Prostate gland (tissue), 2 donors: ENCODE results near the gene ARHGAP6. TPM values are rescaled to one million over a fixed set of nuclear protein-coding genes. Genes with fewer than 3 reads are reported as not detected.

Source experiments
- DNase-seq: peaks from one replicate; pipeline ENCODE4 v3.0.0-alpha.2; 2019; ENCODE audit warnings: low spot score
- H3K27ac ChIP-seq, 2 donors: fragments of 200-600 bp; sonication (generic); 2 replicates each; pipeline ENCODE4 v1.5.1; 2017 to 2019
- H3K27me3 ChIP-seq: fragments of 200-600 bp; sonication (generic); replicated peaks from 2 replicates; pipeline ENCODE4 v1.5.1; 2019; ENCODE audit not compliant: insufficient read depth
- H3K36me3 ChIP-seq, 2 donors: fragments of 200-600 bp; sonication (generic); 1 replicate in 1 of 2; 2 replicates in 1 of 2; pipeline versions ENCODE4 v1.5.1 to v1.8.1; 2017 to 2019
- H3K4me1 ChIP-seq: fragments of 200-600 bp; sonication (generic); replicated peaks from 2 replicates; pipeline ENCODE4 v1.5.1; 2019
- H3K4me3 ChIP-seq, 2 donors: fragments of 200-600 bp; sonication (generic); 2 replicates each; pipeline ENCODE4 v1.5.1; 2017 to 2019
- H3K9me3 ChIP-seq: fragments of 200-600 bp; sonication (generic); 2 replicates; pipeline ENCODE4 v1.5.1; 2017
- CTCF ChIP-seq, 4 experiments: fragments of 200-600 bp in 2 of 4; fragments of 450-650 bp in 2 of 4; sonication (generic) in 2 of 4; IDR thresholded peaks; 1 replicate in 3 of 4; 2 replicates in 1 of 4; pipeline ENCODE4 v1.5.1; 2016 to 2019; ENCODE audit warnings: antibody characterized with exemption in 4 of 4, mild to moderate bottlenecking in 2 of 4, moderate library complexity in 2 of 4
- POLR2A ChIP-seq: fragments of 450-650 bp; IDR thresholded peaks from one replicate; pipeline ENCODE4 v1.6.1; 2016; ENCODE audit warnings: antibody characterized with exemption, mild to moderate bottlenecking
- POLR2AphosphoS5 ChIP-seq: sonication (generic); formaldehyde crosslinking; IDR thresholded peaks from one replicate; pipeline ENCODE4 v1.6.1; 2017; ENCODE audit warnings: antibody characterized with exemption
- WGBS: methylation state at CpG from one replicate; pipeline ENCODE4 v1.1.5; 2018; 5-methylcytosine and 5-hydroxymethylcytosine counted together
- intact Hi-C: fragments of 100-400 bp; cut with DNase I; formaldehyde crosslinking; loops from one replicate; pipeline ENCODE4 v1.14.2; 2022
- total RNA-seq, 2 donors: library from RNA; depleted of rRNA; stranded (reverse); fragments of >200 nt; gene quantifications; one replicate each; pipeline ENCODE4 v1.1.0, GENCODE V29; 2016

Gene ARHGAP6
- total RNA-seq, 2 donors from 2014 or later, result 72.6 to 73.7 TPM

- 39% methylated on average over 3 of the region's 3 CpGs for WGBS
- Histone ChIP-seq H3K36me3 (no peaks in the 10 kb centered on the region), H3K4me1 (no peaks in the 10 kb centered on the region), H3K9me3 (no peaks in the 10 kb centered on the region), H3K27ac (no peak overlapping the region), H3K4me3 (no peak overlapping the region), H3K27me3 (no peaks in the 10 kb centered on the region)
- intact Hi-C loops, result no loop called here
- no peak for TF ChIP-seq CTCF (IDR thresholded peaks at IDR 0.05)
- no peak for TF ChIP-seq POLR2A
- peak; percentile 47 for TF ChIP-seq POLR2AphosphoS5
- peak; percentile 44 for DNase-seq
Measured at GRCh38 chrX:11458170-11458569, 207.6 kb downstream of the ARHGAP6 start.

DNA sequence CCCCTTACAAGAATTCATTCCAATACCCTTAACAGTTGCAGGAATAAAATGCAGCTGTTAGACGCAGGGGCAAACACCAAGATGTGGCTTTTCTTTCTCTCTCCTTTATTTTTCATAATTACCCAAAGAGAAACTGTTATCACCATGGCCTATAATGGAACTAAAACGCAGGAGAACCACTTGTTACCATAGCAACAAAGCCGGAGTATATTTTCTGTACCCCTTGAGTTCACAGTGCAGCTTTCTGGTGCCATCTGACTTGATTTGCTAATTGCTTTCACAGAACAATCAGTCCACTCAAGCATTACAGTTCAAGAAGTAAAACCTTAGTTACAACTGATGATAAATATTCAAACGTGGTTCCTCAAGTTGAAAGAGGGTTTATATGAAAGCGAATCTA is 214.6 kb downstream of the ARHGAP6 start:
- no peak for DNase-seq
- Histone ChIP-seq H3K27ac (no peak overlapping the region), H3K4me1 (no peaks in the 10 kb centered on the region), H3K27me3 (no peaks in the 10 kb centered on the region), H3K4me3 (no peak overlapping the region), H3K36me3 (no peaks in the 10 kb centered on the region), H3K9me3 (no peaks in the 10 kb centered on the region)
- no peak for TF ChIP-seq CTCF (IDR thresholded peaks at IDR 0.05)
- TF ChIP-seq POLR2A, result no peak
- TF ChIP-seq POLR2AphosphoS5, result no peak
- WGBS, result 86% methylated on average over 5 of the region's 5 CpGs
- intact Hi-C loops, result no loop called here

DNA sequence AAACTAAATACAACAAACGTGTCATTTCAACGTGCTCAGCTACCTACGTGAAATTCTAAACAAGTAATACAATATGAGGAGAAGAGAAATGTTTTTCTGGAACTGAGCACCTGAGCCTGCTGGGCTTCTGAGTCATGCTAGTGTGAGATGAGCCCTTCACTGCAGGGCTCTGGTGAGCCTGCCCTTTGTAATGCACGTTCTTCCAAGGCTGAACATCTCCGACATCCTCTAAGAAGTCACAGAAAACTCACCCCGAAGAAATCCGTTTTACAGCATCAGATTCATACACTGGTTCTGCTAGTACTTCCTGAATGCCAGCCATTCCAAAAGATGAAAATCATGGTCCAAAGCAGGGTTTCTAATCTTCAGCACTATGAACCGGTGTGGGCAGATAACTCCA is 215.4 kb downstream of the ARHGAP6 start:
- H3K4me1 ChIP-seq, result no peaks in the 10 kb centered on the region
- H3K4me3 ChIP-seq, result no peak overlapping the region
- no peaks in the 10 kb centered on the region for H3K36me3 ChIP-seq
- no peaks in the 10 kb centered on the region for H3K27me3 ChIP-seq
- TF ChIP-seq POLR2A (no peak), CTCF (IDR thresholded peaks at IDR 0.05) (no peak)
- H3K27ac ChIP-seq, result no peak overlapping the region
- WGBS, result 22% methylated on average over 7 of the region's 8 CpGs
- intact Hi-C loops, result no loop called here
- no peaks in the 10 kb centered on the region for H3K9me3 ChIP-seq
- DNase-seq, result no peak

- Histone ChIP-seq H3K36me3 (no peaks in the 10 kb centered on the region), H3K9me3 (no peaks in the 10 kb centered on the region), H3K4me3 (no peak overlapping the region), H3K4me1 (no peaks in the 10 kb centered on the region), H3K27ac (no peak overlapping the region), H3K27me3 (no peaks in the 10 kb centered on the region)
- intact Hi-C loops, result no loop called here
- TF ChIP-seq POLR2AphosphoS5 (peak; percentile 43), POLR2A (no peak), CTCF (IDR thresholded peaks at IDR 0.05) (no peak)
- WGBS, result 46% methylated on average over 2 of the region's 2 CpGs
- DNase-seq, result peak; percentile 54
Measured at GRCh38 chrX:11449613-11450012, 216.1 kb downstream of the ARHGAP6 start.

DNA sequence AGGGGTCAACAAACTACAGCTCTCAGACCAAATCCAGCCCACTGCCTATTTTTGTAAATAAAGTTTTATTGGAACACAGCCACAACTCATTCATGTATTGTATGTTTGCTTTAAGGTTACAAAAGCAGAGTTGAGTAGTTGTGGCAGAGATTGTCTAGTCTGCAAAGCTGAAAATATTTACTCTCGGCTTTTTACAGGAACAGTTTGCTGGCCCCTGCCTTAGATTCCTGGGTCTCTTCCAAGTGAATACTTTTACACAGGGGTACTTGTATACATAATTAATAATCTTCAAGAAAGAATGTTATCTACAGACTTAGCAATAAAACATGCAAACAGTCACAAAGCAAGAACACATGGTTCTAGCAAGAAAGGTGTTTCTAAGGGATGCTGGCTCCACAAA is 218.3 kb downstream of the ARHGAP6 start:
- H3K9me3 ChIP-seq, result no peaks in the 10 kb centered on the region
- no peaks in the 10 kb centered on the region for H3K27me3 ChIP-seq
- no peaks in the 10 kb centered on the region for H3K36me3 ChIP-seq
- H3K4me3 ChIP-seq, result no peak overlapping the region
- intact Hi-C loops, result no loop called here
- DNase-seq, result peak; percentile 36
- 16% methylated on average over 1 of the region's 1 CpG for WGBS
- peak overlapping the region in 1 of 2 donors; percentile 19 for H3K27ac ChIP-seq
- TF ChIP-seq POLR2A (no peak), POLR2AphosphoS5 (peak; percentile 65), CTCF (IDR thresholded peaks at IDR 0.05) (no peak)
- H3K4me1 ChIP-seq, result no peaks in the 10 kb centered on the region
